ENCODE results near the gene RPL36AL.

DNA sequence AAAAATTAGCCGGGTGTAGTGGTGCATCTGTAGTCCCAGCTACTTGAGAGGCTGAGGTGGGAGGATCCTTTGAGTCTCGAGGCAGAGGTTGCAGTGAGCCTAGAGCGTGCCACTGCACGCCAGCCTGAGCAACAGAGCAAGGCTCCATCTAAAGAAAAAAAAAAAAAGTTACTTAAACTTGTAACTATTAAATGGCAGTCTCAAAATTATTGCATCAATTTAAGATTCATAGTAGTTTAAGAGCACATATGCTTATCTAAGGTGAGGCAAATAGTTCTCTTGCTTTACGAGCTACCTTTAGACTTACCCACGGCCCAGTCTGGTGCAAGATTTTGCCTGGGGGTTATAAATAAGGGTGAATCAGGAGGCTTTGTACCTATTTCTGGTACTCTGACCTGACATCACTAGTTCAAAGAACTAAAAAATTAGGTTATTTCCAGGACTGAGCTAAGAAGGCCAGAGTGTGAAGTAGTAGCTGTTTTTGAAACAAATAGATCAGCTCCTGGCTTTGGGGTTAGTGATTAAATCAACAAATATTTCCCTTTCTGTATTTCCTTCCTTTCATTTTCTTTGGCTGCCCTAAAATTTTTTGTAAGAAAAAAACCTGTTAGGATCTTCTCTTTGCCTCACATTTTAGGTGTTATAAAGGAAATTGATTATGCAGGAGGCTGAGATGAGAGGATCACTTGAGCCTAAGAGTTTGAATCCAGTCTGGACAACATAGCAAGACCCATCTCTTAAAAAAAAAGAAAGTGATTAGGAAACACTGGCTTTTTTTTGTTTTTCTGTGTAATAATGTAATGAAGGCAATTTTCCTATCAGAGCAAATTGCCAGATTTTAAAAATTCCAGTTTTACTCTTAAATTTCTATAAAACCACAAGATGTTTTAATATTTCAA lies 3.8 kb upstream of the RPL36AL start:
- TF ChIP-seq POLR2A (IDR thresholded peaks at IDR 0.05; ENCODE audit: low read depth) (no peak), EP300 (IDR thresholded peaks at IDR 0.05) (no peak), POLR2AphosphoS5 (IDR thresholded peaks at IDR 0.05) (no peak)
- TF ChIP-seq, protein P1, sequence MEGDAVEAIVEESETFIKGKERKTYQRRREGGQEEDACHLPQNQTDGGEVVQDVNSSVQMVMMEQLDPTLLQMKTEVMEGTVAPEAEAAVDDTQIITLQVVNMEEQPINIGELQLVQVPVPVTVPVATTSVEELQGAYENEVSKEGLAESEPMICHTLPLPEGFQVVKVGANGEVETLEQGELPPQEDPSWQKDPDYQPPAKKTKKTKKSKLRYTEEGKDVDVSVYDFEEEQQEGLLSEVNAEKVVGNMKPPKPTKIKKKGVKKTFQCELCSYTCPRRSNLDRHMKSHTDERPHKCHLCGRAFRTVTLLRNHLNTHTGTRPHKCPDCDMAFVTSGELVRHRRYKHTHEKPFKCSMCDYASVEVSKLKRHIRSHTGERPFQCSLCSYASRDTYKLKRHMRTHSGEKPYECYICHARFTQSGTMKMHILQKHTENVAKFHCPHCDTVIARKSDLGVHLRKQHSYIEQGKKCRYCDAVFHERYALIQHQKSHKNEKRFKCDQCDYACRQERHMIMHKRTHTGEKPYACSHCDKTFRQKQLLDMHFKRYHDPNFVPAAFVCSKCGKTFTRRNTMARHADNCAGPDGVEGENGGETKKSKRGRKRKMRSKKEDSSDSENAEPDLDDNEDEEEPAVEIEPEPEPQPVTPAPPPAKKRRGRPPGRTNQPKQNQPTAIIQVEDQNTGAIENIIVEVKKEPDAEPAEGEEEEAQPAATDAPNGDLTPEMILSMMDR (IDR thresholded peaks at IDR 0.05) = no peak
